ENCODE results near the gene SMAP1. TPM values are rescaled to one million over a fixed set of nuclear protein-coding genes. Genes with fewer than 3 reads are reported as not detected.

Gene SMAP1
- total and polyA plus RNA-seq, 9 of the 15 experiments (the other 6 are each of a cell fraction or from before 2014, with no cell fraction given): 11.4 to 26.4 (median 15.5) TPM

DNA sequence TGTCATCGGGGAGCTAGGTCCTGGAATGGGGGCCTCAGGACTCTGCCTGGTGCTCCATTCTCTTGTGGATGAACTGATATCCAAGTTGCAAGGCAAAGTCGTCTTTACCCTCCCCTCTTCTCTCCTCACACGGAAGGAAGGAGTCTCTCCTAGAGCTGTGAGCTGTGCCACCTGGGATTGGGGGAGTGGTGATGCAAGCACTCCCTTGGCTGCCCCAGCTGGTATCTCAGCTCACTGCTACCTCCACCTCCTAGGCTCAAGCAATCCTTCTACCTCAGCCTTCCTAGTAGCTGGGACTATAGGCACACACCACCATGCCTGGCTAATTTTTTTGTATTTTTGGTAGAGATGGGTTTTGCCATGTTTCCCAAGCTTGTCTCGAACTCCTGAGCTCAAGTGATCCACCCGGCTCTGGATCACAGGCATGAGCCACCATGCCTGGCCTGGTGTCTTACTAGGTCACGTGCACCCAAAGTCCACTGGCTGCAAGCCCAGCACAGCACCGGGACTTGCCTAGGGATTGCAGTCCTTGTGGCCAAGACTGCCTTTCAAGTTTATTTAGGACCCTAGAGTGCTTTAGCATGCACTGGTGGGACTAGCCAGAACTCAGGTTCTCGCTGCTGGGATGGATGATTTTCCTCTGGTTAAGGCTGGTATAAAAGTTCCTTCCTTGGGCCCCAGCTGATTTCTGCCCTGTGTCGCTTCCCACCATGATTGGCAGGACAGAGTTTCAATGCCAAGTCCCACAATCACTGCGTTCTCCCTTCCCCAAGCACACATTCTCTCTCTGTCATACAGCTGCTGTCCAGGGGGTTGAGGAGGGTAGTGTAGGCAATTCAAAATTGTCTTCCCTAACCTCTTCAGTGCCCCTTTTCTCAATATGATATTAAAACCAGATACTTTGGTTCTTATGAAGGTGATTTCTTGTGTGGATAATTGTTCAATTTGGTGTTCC lies 33.5 kb downstream of the SMAP1 start:
- Histone ChIP-seq H3K79me2 (ENCODE audit: control insufficient read depth, insufficient read depth, low read length) (no peaks in the 10 kb centered on the region; the same call in 2 of the 3 replicates), H3K4me1 (replicated peaks in 1 of 2; ENCODE audit: control insufficient read depth in 2 of 2, insufficient read depth in 2 of 2, low read length in 2 of 2) (no peaks in the 10 kb centered on the region), H2AFZ (ENCODE audit: low read depth, low read length) (no peak overlapping the region), H4K20me1 (replicated peaks; ENCODE audit: control insufficient read depth, insufficient read depth, low read length) (no peaks in the 10 kb centered on the region; the same call in none of the 2 replicates), H3K9me3 (replicated peaks; ENCODE audit: control insufficient read depth, insufficient read depth, low read depth, low read length) (no peaks in the 10 kb centered on the region), H3K27me3 (ENCODE audit: control insufficient read depth in 2 of 2, insufficient read depth in 2 of 2, low read length in 2 of 2) (no peaks in the 10 kb centered on the region), H3K27ac (ENCODE audit: extremely low read depth, low read depth, low read length) (no peak overlapping the region), H3K4me2 (ENCODE audit: insufficient read depth, low read length) (no peak overlapping the region), H3K4me3 (no peak overlapping the region), H3K9ac (ENCODE audit: insufficient read depth in 1 of 2, low read depth in 2 of 2, low read length in 2 of 2) (no peak overlapping the region), H3K36me3 (ENCODE audit: control insufficient read depth, insufficient read depth, low read length) (no peaks in the 10 kb centered on the region), H3K9me1 (ENCODE audit: control insufficient read depth, insufficient read depth, low read length) (peaks cover 2% of the 10 kb centered on the region)
- ATAC-seq: peak; percentile 34
- in situ Hi-C loops (cut with MboI) (loop anchor here (10.0 kb wide), 1 partner anchor 254 kb away; the partner anchor contains the start of gene B3GAT2), intact Hi-C loops (cut with micrococcal nuclease) (no loop called here)
- FAIRE-seq: no peak
- CTCF ChIA-PET (ENCODE audit: low intra/inter-chr PET ratio): no interaction called here
- TF ChIP-seq TSC22D4 (tag; IDR thresholded peaks at IDR 0.05) (no peak), ESRRA (IDR thresholded peaks at IDR 0.05; ENCODE audit: borderline replicate concordance, low read depth) (no peak), ZNF830 (CRISPR knock-in tag; IDR thresholded peaks at IDR 0.05) (no peak), ARNT (IDR thresholded peaks at IDR 0.05) (no peak), HDAC2 (IDR thresholded peaks at IDR 0.05) (no peak), CBX3 (IDR thresholded peaks at IDR 0.05; ENCODE audit: borderline replicate concordance in 1 of 2, low read length in 2 of 2) (no peak), ZNF518B (CRISPR knock-in tag; IDR thresholded peaks at IDR 0.05) (no peak)
- TF ChIP-seq, protein P1, sequence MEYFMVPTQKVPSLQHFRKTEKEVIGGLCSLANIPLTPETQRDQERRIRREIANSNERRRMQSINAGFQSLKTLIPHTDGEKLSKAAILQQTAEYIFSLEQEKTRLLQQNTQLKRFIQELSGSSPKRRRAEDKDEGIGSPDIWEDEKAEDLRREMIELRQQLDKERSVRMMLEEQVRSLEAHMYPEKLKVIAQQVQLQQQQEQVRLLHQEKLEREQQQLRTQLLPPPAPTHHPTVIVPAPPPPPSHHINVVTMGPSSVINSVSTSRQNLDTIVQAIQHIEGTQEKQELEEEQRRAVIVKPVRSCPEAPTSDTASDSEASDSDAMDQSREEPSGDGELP (CRISPR knock-in tag; IDR thresholded peaks at IDR 0.05; ENCODE audit: borderline replicate concordance): no peak
- TF ChIP-seq, protein P2, sequence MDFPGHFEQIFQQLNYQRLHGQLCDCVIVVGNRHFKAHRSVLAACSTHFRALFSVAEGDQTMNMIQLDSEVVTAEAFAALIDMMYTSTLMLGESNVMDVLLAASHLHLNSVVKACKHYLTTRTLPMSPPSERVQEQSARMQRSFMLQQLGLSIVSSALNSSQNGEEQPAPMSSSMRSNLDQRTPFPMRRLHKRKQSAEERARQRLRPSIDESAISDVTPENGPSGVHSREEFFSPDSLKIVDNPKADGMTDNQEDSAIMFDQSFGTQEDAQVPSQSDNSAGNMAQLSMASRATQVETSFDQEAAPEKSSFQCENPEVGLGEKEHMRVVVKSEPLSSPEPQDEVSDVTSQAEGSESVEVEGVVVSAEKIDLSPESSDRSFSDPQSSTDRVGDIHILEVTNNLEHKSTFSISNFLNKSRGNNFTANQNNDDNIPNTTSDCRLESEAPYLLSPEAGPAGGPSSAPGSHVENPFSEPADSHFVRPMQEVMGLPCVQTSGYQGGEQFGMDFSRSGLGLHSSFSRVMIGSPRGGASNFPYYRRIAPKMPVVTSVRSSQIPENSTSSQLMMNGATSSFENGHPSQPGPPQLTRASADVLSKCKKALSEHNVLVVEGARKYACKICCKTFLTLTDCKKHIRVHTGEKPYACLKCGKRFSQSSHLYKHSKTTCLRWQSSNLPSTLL (IDR thresholded peaks at IDR 0.05): no peak
- BruUV-seq (replicated peaks): no TSS peak
- POLR2A ChIA-PET: no interaction called here
- WGBS (ENCODE audit: insufficient coverage, low coverage, missing lambda C conversion rate): 26% methylated on average over 10 of the region's 10 CpGs
- DNase-seq (ENCODE audit: extremely low read depth in 1 of 4, low spot score in 3 of 4): no peak

Measured in K562 (cell line).